HG03520 (cell line): ENCODE results near the gene ARNT2.
"Not testable (repeated sequence)": the region's sequence is repeated elsewhere in the genome, so short reads cannot be mapped to it uniquely, and the experiment has no call there.

ENCODE experiments used
- ATAC-seq: cut with Tn5 transposase; IDR thresholded peaks from one replicate; pipeline ENCODE4 v1.9.1; 2021; ENCODE audit warnings: mild to moderate bottlenecking, moderate library complexity; ENCODE audit not compliant: unreplicated experiment

ARNT2 gene

GRCh38 chr15:80510985-80511384 lies 106.8 kb downstream of the ARNT2 start:
- ATAC-seq = not testable (repeated sequence)

DNA sequence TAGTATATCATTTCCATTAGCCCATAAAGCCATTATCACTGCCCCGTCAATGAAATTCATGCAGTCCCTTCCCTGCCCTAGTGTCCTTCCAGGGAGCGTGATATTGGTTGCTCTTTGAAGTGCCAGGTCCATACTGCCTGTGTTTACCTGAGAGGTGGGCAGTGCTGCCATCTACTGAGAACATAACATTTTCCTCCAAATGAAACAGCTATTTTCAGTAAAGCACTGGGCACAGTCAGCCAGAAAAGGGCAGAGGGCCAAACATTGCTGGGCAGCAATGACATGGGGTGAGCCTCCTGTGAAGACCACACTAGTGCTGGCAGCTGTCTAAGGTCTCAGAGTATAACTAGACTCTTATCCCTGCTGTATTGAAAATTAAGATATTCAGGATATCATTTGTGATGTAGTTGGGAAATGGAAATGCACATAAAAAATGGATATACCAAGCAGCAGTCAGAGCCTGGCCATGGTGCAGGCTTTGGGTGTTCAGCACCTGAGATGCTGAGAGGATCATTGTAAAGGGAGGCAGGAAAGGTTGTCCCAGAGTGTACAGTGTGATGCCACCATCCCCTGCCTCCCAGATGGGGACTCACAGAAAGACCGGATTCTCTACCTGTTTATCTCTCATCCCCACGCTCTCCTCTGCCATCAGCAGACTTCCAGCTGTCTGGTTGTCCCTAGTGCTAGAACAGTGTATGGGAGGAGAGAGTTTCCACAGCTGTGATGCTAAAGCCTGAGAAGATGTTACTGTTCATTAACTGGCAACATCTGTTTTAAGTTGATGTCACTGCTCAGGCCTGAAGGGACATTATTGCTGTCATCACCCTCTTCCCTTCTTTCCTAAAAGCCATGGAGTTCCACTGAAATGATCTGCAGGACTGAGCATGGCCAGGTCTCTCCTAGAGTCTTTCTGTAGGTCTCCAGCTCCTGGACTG lies 108.8 kb downstream of the ARNT2 start:
- ATAC-seq = no peak

GRCh38 chr15:80514071-80514780 lies 110.0 kb downstream of the ARNT2 start:
- ATAC-seq = no peak

DNA sequence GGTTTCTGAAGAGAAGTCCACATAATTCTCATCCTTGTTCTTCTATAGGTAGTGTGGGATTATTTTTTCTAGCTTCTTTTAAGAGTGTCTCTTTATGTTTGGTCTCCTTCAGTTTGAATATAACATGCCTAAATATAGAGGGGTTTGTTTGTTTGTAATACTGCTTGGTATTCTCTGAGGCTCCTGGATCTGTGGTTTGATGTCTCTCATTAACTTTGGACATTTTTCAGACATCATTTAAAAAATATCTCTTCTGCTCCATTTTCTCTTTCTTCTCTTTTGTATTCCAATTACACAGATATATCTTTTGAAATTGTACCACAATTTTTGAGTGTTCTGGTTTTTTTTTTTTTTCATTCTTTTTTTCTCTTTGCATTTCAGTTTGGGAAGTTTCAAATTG lies 113.1 kb downstream of the ARNT2 start:
- ATAC-seq = no peak

DNA sequence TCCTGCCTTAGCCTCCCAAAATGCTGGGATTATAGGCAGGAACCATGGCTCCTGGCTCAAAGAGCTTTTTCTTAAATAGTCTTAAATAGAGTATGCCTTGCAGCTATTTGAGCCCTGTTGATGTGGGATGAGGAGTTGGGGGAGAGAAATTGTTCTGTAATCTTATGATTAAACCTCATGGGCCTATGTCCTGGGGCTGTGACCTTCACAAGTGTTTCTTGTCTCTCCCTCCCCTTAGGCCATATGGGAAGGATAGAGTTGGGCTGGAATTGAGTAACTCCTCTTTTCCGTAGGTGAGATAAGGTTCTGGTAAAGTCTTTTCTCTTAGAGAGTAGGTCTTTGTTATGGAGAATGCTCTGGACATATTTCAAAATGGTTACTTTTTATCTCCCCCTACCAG lies 114.3 kb downstream of the ARNT2 start:
- ATAC-seq = no peak

- no peak for ATAC-seq
Measured at GRCh38 chr15:80523746-80524145, 119.6 kb downstream of the ARNT2 start.

- ATAC-seq = no peak
Measured at GRCh38 chr15:80525853-80526252, 121.7 kb downstream of the ARNT2 start.

DNA sequence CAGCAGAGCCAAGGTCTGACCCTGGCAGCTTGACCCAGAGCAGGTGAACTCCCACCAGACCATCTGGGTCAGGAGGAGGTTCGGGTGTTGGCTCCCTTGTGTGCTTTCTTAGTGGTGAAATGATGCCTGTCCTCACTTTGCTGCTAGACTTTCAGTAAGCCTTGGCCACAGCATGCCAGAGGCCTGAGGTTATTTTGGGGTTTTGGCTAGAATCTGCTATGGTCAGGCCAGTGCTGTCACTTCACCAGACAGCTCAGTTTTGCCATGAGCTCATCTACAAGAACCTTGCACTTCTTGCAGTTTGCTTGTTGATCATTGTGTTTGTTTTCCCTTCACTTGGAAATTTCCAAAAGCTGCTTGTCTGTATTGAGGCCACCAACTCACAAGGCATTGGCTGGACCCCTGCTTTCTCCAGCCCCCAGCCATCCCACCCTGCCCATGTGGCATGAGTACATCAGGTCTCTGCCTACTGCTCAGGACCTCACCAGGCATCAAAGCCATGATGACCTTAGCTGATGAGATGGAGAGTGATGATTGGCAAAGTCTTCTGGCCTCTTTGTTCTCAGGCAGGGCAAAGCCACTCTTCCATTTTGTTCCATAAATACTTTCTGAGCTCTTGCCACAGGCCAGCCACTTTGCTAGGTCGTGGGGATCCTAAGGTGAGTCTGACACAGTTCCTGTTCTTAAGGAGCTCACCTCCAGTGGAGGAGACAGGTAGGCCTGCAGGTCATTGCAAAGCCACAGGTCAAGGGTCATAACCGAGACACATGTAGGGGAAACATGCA lies 122.6 kb downstream of the ARNT2 start:
- no peak for ATAC-seq

DNA sequence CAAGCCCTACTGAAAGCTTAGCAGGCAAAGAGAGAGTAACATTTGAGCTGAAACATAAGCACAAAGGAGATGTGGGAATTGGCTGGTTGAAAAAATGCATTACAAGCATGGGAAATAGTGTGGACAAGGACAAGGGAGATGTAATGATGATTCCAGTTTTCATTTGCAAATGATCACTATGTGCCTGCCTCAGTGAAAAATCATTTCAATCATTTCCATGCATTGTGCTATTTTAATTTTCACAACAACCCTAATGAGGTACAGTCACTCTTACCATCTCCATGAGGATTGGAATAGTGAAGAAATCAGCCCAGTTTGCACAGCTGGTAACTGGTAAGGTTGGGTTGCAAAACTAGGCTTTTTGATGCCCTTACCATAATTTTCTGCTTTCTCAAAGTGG lies 123.2 kb downstream of the ARNT2 start:
- ATAC-seq = no peak

GRCh38 chr15:80527961-80528360 lies 123.8 kb downstream of the ARNT2 start:
- ATAC-seq = no peak

- ATAC-seq = no peak
Measured at GRCh38 chr15:80530737-80531365, 126.7 kb downstream of the ARNT2 start.

DNA sequence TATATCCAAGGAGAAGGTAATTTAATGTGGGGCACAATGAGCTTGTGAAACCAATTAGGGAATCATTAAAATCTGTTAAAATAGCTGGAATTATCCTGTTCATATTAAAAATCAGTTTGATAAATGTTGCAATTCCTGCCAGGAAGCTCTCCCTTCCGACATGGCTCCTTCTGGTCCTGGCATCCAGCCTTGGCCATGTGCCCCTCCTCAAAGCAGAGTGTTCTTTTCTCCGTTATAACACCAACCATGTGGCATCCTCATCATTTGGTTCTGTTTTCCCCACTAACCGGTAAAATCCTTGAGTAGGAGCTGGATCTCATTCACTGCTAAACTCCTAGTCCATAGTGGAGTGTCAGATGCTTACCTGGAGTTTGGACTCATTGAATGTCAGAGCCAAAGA lies 127.2 kb downstream of the ARNT2 start:
- ATAC-seq = no peak

DNA sequence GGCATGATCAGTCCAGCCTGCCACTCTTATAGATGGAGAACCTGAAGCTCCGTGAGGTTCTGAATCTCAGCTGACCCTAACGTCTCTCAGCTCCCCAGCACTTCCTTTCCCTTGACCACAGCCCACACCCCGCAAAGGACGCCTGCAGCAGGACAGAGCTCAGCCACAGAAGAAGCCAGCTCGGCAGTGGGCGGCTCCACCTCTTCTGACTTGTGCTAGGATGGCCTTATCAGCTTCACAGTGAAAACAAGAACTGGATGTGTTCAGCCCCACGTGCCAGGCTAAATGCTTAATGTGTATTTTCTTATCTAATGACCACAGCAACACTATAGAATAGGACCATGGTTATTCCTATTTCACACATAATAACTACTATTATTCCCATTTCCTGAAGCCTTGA lies 127.6 kb downstream of the ARNT2 start:
- no peak for ATAC-seq

- no peak for ATAC-seq
Measured at GRCh38 chr15:80533790-80534333, 129.7 kb downstream of the ARNT2 start.

DNA sequence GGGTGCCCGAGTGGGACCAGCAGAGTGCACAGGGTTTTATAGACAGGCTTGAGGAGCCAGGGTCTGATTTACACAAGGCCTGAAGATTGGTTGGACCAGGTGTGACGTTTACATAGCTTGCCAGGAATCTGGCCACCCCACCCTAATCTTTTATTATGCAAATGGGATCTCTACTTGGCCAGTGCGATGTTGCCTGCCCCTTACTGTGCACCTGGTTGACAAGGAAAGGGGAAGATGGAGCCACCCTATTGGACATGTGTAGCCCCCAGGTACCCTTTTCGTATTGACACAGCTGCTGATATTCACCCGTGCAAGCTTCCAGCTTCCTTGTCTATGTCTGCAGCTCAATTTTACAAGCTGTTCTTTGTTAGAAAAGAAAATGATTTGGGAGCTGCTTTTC lies 132.0 kb downstream of the ARNT2 start:
- ATAC-seq = no peak

DNA sequence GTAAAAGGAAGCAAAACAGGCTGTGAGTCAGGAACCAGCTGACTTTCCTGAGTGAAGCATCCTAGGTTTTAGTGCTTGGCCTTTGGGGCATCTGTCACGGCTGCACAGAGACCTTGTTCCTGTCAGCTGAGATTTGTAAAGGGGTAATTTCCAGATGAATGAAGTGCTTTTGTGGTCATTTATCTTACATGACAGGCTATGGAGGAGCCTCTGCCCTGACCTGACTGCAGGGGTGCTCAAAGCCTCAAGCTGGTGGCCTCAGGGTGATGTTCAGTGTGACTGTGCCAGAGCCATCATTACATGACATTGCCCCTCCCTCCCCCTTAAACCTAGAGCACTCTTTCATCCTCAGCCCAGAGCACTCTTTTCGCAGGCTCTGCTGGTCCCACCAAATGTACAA lies 132.5 kb downstream of the ARNT2 start:
- no peak for ATAC-seq

- ATAC-seq = no peak
Measured at GRCh38 chr15:80545078-80545477, 140.9 kb downstream of the ARNT2 start.

GRCh38 chr15:80547264-80547663 lies 143.1 kb downstream of the ARNT2 start:
- ATAC-seq = no peak

DNA sequence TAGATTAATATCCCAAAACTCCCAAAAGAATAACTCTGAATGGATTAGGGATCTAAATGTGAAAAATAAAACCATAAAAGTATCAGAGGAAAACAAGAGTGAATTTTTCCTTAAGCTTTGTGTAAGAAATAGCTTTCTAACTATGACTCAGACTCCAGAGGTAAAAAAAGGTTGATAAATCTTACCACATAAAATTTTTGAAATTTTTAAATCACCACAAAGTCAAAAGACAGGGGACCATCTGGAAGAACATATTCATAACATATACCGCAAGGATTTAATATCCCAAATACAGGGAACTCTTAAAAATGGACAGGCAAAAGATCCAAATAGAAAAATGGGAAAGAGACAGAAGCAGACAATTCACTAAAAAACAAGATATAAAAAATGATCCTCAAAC lies 145.0 kb downstream of the ARNT2 start:
- ATAC-seq = no peak

DNA sequence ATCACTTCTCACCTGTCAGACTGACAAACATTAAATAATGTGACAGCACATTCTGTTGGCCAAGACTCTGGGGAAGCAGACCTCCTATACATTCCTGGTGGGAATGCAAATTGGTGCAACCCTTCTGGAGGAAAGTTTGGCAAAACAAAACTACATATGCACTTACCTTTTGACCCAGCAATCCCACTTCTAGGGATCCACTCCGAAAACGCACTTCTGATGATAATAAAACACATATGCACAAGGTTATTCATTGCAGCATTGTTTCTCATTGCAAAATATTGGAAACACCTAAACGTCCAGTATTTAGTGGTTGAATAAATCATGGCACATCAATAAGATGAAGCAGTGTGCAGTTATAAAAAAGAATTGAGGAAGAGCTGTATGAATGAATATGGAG lies 145.5 kb downstream of the ARNT2 start:
- no peak for ATAC-seq
